Left ventricle myocardium superior (tissue), 1 donor: ENCODE data around the gene RAB1A. TPM values are rescaled to one million over a fixed set of nuclear protein-coding genes. Genes with fewer than 3 reads are reported as not detected.

Source experiments
- ATAC-seq: fragments of 200-7000 bp; cut with Tn5 transposase; one replicate; pipeline ENCODE4 v1.9.1; 2020; ENCODE audit warnings: mild to moderate bottlenecking, moderate library complexity
- DNase-seq: peaks from one replicate; pipeline ENCODE4 v3.0.0-alpha.2; 2020
- intact Hi-C: fragments of 100-400 bp; cut with micrococcal nuclease; formaldehyde crosslinking; loops from one replicate; pipeline ENCODE4 v1.11.0; 2022
- total RNA-seq: library from RNA; stranded (reverse); fragmentation: NEBNext Ultra II Directional; extraction: Animal tissue kit (Norgen Biotek cat#: 25700); gene quantifications from one replicate; pipeline ENCODE4 v1.2.1, GENCODE V29; 2021
- donor health status: DM: no; HTN: yes; CAD: no; lungs with severe emphysema.

RAB1A gene
- total RNA-seq, 1 donor from 2014 or later = 121 TPM

GRCh38 chr2:65070172-65070830 lies 59.6 kb downstream of the RAB1A start:
- ATAC-seq (peak; percentile 48), DNase-seq (no peak)
- intact Hi-C loops = loop anchor here (5.0 kb wide), 1 partner anchor 57 kb away; no protein-coding TSS in a partner anchor

GRCh38 chr2:65069439-65069824 lies 60.5 kb downstream of the RAB1A start:
- DNase-seq (no peak), ATAC-seq (no peak)
- intact Hi-C loops = loop anchor here (10.0 kb wide), 1 partner anchor 95 kb away; no protein-coding TSS in a partner anchor

- ATAC-seq (no peak), DNase-seq (no peak)
- intact Hi-C loops = loop anchor here (10.0 kb wide), 1 partner anchor 97 kb away; no protein-coding TSS in a partner anchor
These were observed 61.9 kb downstream of the RAB1A start for GRCh38 chr2:65067806-65068553.

- DNase-seq (peak; percentile 75), ATAC-seq (peak; percentile 80)
- intact Hi-C loops = loop anchor here (10.0 kb wide), 1 partner anchor 100 kb away; no protein-coding TSS in a partner anchor
These were observed 65.0 kb downstream of the RAB1A start for GRCh38 chr2:65064728-65065552.

GRCh38 chr2:65062843-65063825 lies 66.8 kb downstream of the RAB1A start:
- DNase-seq (no peak), ATAC-seq (no peak)
- intact Hi-C loops = loop anchor here (10.0 kb wide), 1 partner anchor 102 kb away; no protein-coding TSS in a partner anchor

- ATAC-seq = no peak
- intact Hi-C loops = loop anchor here (10.0 kb wide), 1 partner anchor 103 kb away; no protein-coding TSS in a partner anchor
These were observed 68.0 kb downstream of the RAB1A start for GRCh38 chr2:65061910-65062339.

GRCh38 chr2:65061146-65061909 lies 68.6 kb downstream of the RAB1A start:
- ATAC-seq (no peak), DNase-seq (no peak)
- intact Hi-C loops = loop anchor here (10.0 kb wide), 1 partner anchor 103 kb away; no protein-coding TSS in a partner anchor

More at GRCh38 chr2:65061910-65062339, 68.0 kb downstream of the RAB1A start:
- no peak for DNase-seq

GRCh38 chr2:65059071-65059470 lies 70.8 kb downstream of the RAB1A start:
- no peak for DNase-seq
- intact Hi-C loops = no loop called here
- no peak for ATAC-seq

- no peak for DNase-seq
- intact Hi-C loops = no loop called here
- no peak for ATAC-seq
These were observed 72.4 kb downstream of the RAB1A start for GRCh38 chr2:65057391-65058052.

GRCh38 chr2:65057054-65057375 lies 72.9 kb downstream of the RAB1A start:
- no peak for DNase-seq
- intact Hi-C loops = no loop called here
- ATAC-seq = no peak

- ATAC-seq (peak; percentile 96), DNase-seq (peak; percentile 97)
- intact Hi-C loops = no loop called here
These were observed 73.5 kb downstream of the RAB1A start, which contains the start of gene CEP68 for GRCh38 chr2:65056215-65057053. Gene CEP68, plus strand, starts transcription at chr2:65056416. Its CDS starts 13,029 bp downstream, at chr2:65069445.

GRCh38 chr2:65055422-65056214 lies 74.3 kb downstream of the RAB1A start:
- intact Hi-C loops = no loop called here
- DNase-seq = no peak
- peak; percentile 24 for ATAC-seq

- intact Hi-C loops = no loop called here
- ATAC-seq = no peak
- DNase-seq = no peak
These were observed 75.0 kb downstream of the RAB1A start for GRCh38 chr2:65054749-65055421.

GRCh38 chr2:65053199-65053598 lies 76.7 kb downstream of the RAB1A start:
- intact Hi-C loops = no loop called here
- ATAC-seq (no peak), DNase-seq (no peak)

- intact Hi-C loops = no loop called here
These were observed 79.0 kb downstream of the RAB1A start for GRCh38 chr2:65050931-65051330.

More at GRCh38 chr2:65050931-65051330, 79.0 kb downstream of the RAB1A start:
- no peak for ATAC-seq
- no peak for DNase-seq
